ENCODE data around the gene EIF2S2. TPM values are rescaled to one million over a fixed set of nuclear protein-coding genes. Genes with fewer than 3 reads are reported as not detected.

EIF2S2 gene
- polyA plus RNA-seq, 2 of the 4 experiments (the other 2 are of a cell fraction), result 149 to 227 TPM

- no peak for TF ChIP-seq BCL3 (IDR thresholded peaks at IDR 0.05)
- TF ChIP-seq GATA3 (IDR thresholded peaks at IDR 0.05; ENCODE audit: borderline replicate concordance), result no peak
- TF ChIP-seq CBX2 (IDR thresholded peaks at IDR 0.05; ENCODE audit: borderline replicate concordance, low read depth), result no peak
- no peak for TF ChIP-seq FOSL2 (IDR thresholded peaks at IDR 0.05)
- TF ChIP-seq FOSL2 (CRISPR knock-in tag; IDR thresholded peaks at IDR 0.05), result no peak
- no peak for TF ChIP-seq EHF (CRISPR knock-in tag; IDR thresholded peaks at IDR 0.05)
- TF ChIP-seq MAFK (IDR thresholded peaks at IDR 0.05; ENCODE audit: partially characterized antibody), result no peak
These were observed 35.1 kb downstream of the EIF2S2 start (continued) for GRCh38 chr20:34076952-34077351.

GRCh38 chr20:34075647-34076046, 36.4 kb downstream of the EIF2S2 start:
- ATAC-seq (peak in 1 of 2 experiments; percentile 72; a peak in 3 of 6 replicates), DNase-seq (ENCODE audit: low read depth in 1 of 2, low spot score in 1 of 2) (no peak), FAIRE-seq (no peak)
- ChIA-PET CTCF (interaction anchor here (1.1 kb wide), 1 partner anchor 28 kb away, joined by 3 read pairs; no protein-coding TSS in a partner anchor), POLR2A (no interaction called here)
- H3K4me2 ChIP-seq, result no peak overlapping the region
- no peaks in the 10 kb centered on the region for H3K9me3 ChIP-seq
- WGBS (ENCODE audit: missing lambda C conversion rate), result 97% methylated on average over 16 of the region's 16 CpGs
- TF ChIP-seq CEBPB (IDR thresholded peaks at IDR 0.05) (no peak), GATA3 (IDR thresholded peaks at IDR 0.05; ENCODE audit: borderline replicate concordance) (no peak), FOXS1 (CRISPR knock-in tag; IDR thresholded peaks at IDR 0.05) (no peak), TFCP2L1 (CRISPR knock-in tag; IDR thresholded peaks at IDR 0.05) (no peak), HOXB13 (CRISPR knock-in tag; IDR thresholded peaks at IDR 0.05; ENCODE audit: low read depth) (no peak), HEYL (CRISPR knock-in tag; IDR thresholded peaks at IDR 0.05) (no peak), CBX8 (IDR thresholded peaks at IDR 0.05) (no peak), ZNF302 (CRISPR knock-in tag; IDR thresholded peaks at IDR 0.05) (no peak), MYC (IDR thresholded peaks at IDR 0.05; ENCODE audit: borderline replicate concordance, low read length) (no peak)
- TF ChIP-seq, protein P1, sequence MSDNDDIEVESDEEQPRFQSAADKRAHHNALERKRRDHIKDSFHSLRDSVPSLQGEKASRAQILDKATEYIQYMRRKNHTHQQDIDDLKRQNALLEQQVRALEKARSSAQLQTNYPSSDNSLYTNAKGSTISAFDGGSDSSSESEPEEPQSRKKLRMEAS (IDR thresholded peaks at IDR 0.05), result no peak
- no peak overlapping the region for H3K4me3 ChIP-seq
- no peaks in the 10 kb centered on the region for H3K4me1 ChIP-seq
- no peak overlapping the region for H3K27ac ChIP-seq

DNA sequence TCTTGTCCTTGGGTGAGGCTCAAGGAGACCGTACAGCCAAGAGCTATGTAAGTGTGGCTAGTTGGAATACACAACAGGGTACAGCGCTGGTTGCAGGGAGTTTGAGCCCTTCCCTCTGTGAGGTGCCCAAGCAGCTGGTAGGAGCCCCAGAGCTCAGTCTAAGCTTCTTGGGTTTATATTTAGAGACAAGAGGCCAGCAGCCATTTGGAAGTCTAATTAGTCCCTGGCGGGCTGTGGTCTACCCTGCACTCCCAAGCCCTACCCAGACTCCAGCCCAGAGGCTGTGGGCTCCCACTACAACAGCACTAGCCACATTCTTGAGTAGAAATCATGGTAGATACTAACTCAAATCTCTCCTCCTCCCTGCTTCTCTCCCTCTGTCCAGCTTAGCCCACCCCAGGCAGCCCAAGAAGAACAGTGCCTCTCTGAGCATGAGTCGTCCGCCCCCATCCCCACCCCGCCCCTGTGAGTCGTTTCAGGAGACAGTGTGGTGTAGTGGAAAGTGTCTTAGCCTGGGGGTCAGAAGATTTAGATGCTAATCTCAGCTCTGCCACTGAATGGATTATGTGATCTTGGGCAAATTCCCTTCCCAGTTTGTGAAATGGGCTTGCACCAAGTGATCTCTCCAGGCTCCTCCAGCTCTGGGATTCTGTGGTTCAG, 37.8 kb downstream of the EIF2S2 start:
- 95% methylated on average over 5 of the region's 7 CpGs for WGBS (ENCODE audit: missing lambda C conversion rate)
- ATAC-seq, result no peak
- H3K27ac ChIP-seq, result no peak overlapping the region
- H3K4me1 ChIP-seq, result 0 out of 3 replicates have a peak, but pooled peaks cover 5% of the 10 kb centered on the region
- H3K9me3 ChIP-seq, result no peaks in the 10 kb centered on the region
- no peak overlapping the region for H3K4me3 ChIP-seq
- no peak for DNase-seq (ENCODE audit: low read depth in 1 of 2, low spot score in 1 of 2)
- no peak for FAIRE-seq
- no peak overlapping the region for H3K4me2 ChIP-seq
- CTCF ChIA-PET, result interaction anchor here (0.6 to 1.9 kb wide), 8 partner anchors 12 to 616 kb away, joined by 3 to 5 read pairs (median 4); no protein-coding TSS in a partner anchor
- TF ChIP-seq RAD21 (conservative IDR thresholded peaks at IDR 0.05 in 1 of 2, IDR thresholded peaks at IDR 0.05 in 1 of 2) (no peak), POLR2AphosphoS2 (conservative IDR thresholded peaks at IDR 0.05; ENCODE audit: low read length) (no peak), HDAC2 (IDR thresholded peaks at IDR 0.05) (no peak), BHLHE40 (IDR thresholded peaks at IDR 0.05; ENCODE audit: low read depth, low read length) (no peak), RNF2 (IDR thresholded peaks at IDR 0.05; ENCODE audit: borderline replicate concordance, low read depth) (no peak), POLR2A (IDR thresholded peaks at IDR 0.05; ENCODE audit: low read length) (no peak), CBX8 (IDR thresholded peaks at IDR 0.05) (no peak), MAZ (IDR thresholded peaks at IDR 0.05; ENCODE audit: borderline replicate concordance, low read depth, low read length) (no peak), JUNB (IDR thresholded peaks at IDR 0.05) (no peak), HOXB13 (CRISPR knock-in tag; IDR thresholded peaks at IDR 0.05; ENCODE audit: low read depth) (no peak), NR3C1 (IDR thresholded peaks at IDR 0.05) (no peak), GATA3 (IDR thresholded peaks at IDR 0.05; ENCODE audit: borderline replicate concordance) (no peak), USF2 (IDR thresholded peaks at IDR 0.05) (no peak)
- TF ChIP-seq, protein P2, sequence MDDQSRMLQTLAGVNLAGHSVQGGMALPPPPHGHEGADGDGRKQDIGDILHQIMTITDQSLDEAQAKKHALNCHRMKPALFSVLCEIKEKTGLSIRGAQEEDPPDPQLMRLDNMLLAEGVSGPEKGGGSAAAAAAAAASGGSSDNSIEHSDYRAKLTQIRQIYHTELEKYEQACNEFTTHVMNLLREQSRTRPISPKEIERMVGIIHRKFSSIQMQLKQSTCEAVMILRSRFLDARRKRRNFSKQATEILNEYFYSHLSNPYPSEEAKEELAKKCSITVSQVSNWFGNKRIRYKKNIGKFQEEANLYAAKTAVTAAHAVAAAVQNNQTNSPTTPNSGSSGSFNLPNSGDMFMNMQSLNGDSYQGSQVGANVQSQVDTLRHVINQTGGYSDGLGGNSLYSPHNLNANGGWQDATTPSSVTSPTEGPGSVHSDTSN (IDR thresholded peaks at IDR 0.05), result no peak
- TF ChIP-seq, protein P3, sequence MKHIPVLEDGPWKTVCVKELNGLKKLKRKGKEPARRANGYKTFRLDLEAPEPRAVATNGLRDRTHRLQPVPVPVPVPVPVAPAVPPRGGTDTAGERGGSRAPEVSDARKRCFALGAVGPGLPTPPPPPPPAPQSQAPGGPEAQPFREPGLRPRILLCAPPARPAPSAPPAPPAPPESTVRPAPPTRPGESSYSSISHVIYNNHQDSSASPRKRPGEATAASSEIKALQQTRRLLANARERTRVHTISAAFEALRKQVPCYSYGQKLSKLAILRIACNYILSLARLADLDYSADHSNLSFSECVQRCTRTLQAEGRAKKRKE (CRISPR knock-in tag; IDR thresholded peaks at IDR 0.05; ENCODE audit: low read depth), result no peak
- POLR2A ChIA-PET, result no interaction called here

Measured in A549 (cell line).